ENCODE measurements around the gene ABCA9. TPM values are rescaled to one million over a fixed set of nuclear protein-coding genes. Genes with fewer than 3 reads are reported as not detected.

ABCA9 gene
- total RNA-seq, 1 experiment from 2014 or later: not detected

GRCh38 chr17:69086641-69087040 lies 25.9 kb upstream of the ABCA9 start:
- Mint-ChIP-seq H3K4me3 (no peak overlapping the region), H3K36me3 (ENCODE audit: insufficient read depth in 1 of 3, low read depth in 3 of 3) (peaks cover 0 to 10% (median 2%) of the 10 kb centered on the region in 3 experiments; a peak in 3 of 7 replicates), H3K9me3 (peaks cover 0 to 10% of the 10 kb centered on the region in 2 experiments; a peak in 4 of 5 replicates), H3K4me1 (0 out of 4 replicates have a peak, but pooled peaks cover 0 to 2% of the 10 kb centered on the region in 2 experiments), H3K27me3 (ENCODE audit: low read depth) (peaks cover 2% of the 10 kb centered on the region), H3K27ac (no peak overlapping the region)
- H2AK5ac ChIP-seq (ENCODE audit: insufficient read length, low read length): no peak overlapping the region
- H3K27ac ChIP-seq (ENCODE audit: insufficient read length, low read depth, low read length): no peak overlapping the region
- no peak overlapping the region for H4K5ac ChIP-seq (ENCODE audit: insufficient read length, low read depth, low read length)
- H2AFZ ChIP-seq (ENCODE audit: low read length): no peak overlapping the region
- H3K27me3 ChIP-seq (ENCODE audit: insufficient read depth, low read length): no peaks in the 10 kb centered on the region
- 100% methylated on average over 1 of the region's 1 CpG for WGBS (ENCODE audit: extremely low coverage, insufficient read length, low lambda C conversion rate)
- no peak overlapping the region for H4K91ac ChIP-seq (ENCODE audit: insufficient read length, low read depth, low read length)
- H3K23me2 ChIP-seq (ENCODE audit: insufficient read length, low read depth, low read length, poor library complexity, severe bottlenecking): no peaks in the 10 kb centered on the region
- no peak overlapping the region for H2BK12ac ChIP-seq (ENCODE audit: insufficient read length, low read depth, low read length)
- no peak overlapping the region for H2BK20ac ChIP-seq (ENCODE audit: low read depth, low read length, poor library complexity, severe bottlenecking)
- no peak for TF ChIP-seq CTCF (conservative IDR thresholded peaks at IDR 0.05)
- no peaks in the 10 kb centered on the region for H3K79me2 ChIP-seq (ENCODE audit: insufficient read depth, low read length)
- no peaks in the 10 kb centered on the region for H3K4me1 ChIP-seq (ENCODE audit: insufficient read depth, low read length)
- H3K18ac ChIP-seq (ENCODE audit: insufficient read length, low read depth, low read length): no peak overlapping the region
- H3T11ph ChIP-seq (ENCODE audit: low read length): no peak overlapping the region
- H2BK5ac ChIP-seq (ENCODE audit: insufficient read length, low read length): no peak overlapping the region
- H3K9ac ChIP-seq (ENCODE audit: extremely low read depth, insufficient read length, low read length): no peak overlapping the region
- no peak for DNase-seq
- no peak overlapping the region for H3K4ac ChIP-seq (ENCODE audit: low read depth, low read length)
- H4K8ac ChIP-seq (replicated peaks; ENCODE audit: insufficient read length, low read depth, low read length): no peak overlapping the region
- H3K56ac ChIP-seq (ENCODE audit: insufficient read length, low read depth, low read length): no peak overlapping the region
- no peak overlapping the region for H3K23ac ChIP-seq (ENCODE audit: insufficient read length, low read depth, low read length)
- H3K9me3 ChIP-seq (ENCODE audit: control insufficient read depth, low read depth, low read length): no peaks in the 10 kb centered on the region
- no peak overlapping the region for H3K14ac ChIP-seq (ENCODE audit: insufficient read depth, low read length)
- H3K79me1 ChIP-seq (ENCODE audit: insufficient read depth, low read depth, low read length, poor library complexity, severe bottlenecking): no peaks in the 10 kb centered on the region
- no peak overlapping the region for H2BK120ac ChIP-seq (ENCODE audit: low read depth, low read length, poor library complexity, severe bottlenecking)
- H4K20me1 ChIP-seq (ENCODE audit: control insufficient read depth, insufficient read depth, insufficient read length): no peaks in the 10 kb centered on the region
- no peak overlapping the region for H3K4me2 ChIP-seq (ENCODE audit: insufficient read depth, insufficient read length, low read length)
- H2BK15ac ChIP-seq (ENCODE audit: low read depth, low read length): no peak overlapping the region

Data from H9 (cell line).